ENCODE measurements around the gene TMEM40.

Gene TMEM40

DNA sequence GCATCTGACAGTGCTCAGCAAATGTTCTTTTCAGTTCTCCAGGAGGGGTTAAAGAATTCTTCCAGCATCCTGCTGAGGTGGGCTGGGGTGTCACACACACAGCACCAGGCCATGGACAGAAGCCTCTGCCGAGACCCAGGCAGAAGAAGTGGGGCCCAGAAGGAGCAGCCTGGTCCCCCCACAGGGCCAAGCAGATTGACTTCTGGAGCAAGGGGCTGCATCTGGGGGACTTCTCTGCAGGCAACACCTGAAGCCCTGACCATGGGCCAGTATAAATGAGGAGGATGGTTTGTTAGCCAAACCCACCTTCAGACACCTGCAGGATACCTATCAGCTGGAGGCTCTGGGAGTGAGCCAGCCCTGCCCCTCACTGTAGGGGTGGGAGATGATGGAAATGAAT lies 16.2 kb upstream of the TMEM40 start:
- no peak for DNase-seq

DNA sequence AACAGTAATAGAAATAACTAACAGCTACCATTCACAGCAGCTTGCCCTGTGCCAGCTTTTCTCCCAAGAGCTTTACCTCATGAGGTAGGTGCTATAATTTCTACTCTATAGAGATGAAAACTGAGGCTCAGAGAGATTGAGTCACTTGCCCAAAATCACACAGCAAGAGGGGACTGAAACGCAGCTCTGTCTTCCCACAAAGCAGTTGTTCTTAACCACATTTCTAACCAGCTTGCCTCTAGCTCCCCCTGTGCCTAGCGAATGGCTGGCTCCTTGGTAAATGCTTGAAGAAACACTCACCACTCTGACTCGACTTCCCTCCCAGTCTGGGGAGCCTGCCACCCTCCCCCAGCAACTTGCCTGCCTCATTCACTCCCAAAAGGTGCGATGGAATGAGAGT lies 15.6 kb upstream of the TMEM40 start:
- no peak for DNase-seq

DNA sequence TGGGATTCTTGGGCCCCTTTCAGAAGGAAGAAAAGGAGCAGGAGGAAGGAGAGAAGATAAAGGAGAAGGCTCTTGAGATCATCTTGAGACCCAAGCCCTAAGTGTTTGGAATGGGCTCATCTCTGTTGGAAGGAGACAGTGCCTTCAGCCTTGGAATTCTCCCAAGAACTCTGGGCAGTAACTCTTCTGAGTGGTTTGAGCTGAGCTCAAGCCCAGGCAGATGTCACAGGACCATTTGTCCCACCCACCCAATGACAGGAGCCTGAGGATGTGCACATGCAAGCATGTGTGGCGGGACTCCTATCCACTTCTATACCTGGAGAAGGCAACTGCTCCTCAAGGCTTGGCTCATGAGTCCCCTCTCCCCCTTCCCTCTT lies 14.6 kb upstream of the TMEM40 start:
- no peak for DNase-seq

DNA sequence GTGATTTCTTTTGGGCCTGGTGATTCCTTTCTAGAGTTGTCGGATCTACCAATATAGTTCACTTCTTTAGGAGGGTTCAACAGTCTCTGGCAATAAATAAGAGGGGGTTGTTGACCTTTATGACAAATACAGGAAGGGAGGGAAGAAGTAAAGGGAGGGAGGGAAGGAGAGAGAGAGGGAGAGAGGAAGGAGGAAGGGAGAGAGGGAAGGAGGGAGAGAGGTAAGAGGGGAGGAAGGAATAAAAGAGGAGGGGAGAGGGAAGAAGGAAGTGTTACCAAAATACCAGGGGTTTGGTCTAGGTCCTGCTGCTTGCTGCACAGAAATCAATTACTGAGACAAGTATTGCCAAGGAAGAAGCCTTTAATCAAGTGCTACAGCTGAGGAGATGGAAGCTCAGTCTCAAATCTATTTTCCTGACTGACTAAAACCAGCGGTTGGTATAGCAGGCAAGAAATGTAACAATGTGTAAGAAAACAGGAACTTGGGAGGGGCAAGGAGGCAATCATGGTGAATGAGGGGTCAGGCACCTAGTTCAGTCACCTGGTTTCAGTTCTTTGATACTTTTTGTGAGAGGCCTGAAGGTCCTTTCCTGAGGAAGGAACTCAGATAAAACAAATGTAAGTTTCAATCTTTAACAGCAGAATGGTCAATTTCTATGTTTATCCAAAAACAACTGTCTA lies 14.1 kb upstream of the TMEM40 start:
- no peak for DNase-seq

DNA sequence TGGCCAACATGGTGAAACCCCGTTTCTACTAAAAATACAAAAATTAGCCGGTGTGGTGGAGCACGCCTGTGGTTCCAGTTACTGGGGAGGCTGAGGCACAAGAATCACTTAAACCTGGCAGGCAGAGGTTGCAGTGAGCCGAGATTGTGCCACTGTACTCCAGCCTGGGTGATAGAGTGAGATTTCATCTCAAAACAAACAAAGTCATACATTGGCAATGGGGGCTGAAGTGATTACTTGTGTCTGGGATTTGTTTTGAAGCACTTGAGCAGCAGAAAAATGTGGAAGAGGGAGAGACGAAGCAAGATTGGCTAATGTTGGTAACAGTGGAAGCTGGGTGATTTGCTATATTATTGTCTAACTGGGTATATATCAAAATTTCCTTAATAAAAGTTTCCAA lies 13.4 kb upstream of the TMEM40 start:
- no peak for DNase-seq

DNA sequence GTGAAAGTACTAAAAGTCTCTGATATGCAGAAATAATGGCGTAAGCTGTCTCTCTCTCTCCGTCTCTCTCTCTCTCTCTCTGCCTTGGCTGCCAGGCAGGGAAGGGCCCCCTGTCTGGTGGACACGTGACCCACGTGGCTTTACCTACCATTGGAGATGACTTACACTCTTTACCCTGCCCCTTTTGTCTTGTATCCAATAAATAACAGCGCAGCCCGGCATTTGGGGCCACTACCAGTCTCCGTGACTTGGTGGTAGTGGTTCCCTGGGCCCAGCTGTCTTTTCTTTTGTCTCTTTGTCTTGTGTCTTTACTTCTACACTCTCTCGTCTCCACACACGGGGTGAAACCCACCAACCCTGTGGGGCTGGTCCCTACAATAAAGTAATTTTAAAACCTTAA lies 12.2 kb upstream of the TMEM40 start:
- DNase-seq = no peak

DNA sequence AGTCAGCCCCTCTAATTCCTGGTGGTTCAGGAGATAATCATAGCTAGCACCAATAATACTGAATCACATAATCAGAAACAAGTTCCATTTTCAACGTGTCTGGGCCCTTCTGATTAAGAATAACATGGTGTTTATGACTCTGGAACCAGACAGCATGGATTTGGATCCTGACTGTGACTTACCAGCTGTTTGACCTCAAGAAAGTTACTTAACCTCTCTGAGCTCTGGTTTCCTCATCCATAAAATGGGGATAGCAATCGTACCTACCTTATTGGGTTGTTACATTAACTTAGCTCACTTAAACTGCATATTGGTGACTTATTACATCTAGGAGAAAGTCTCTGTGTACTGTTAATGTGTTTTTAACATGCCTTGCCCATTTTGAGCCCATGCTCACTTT lies 10.7 kb upstream of the TMEM40 start:
- DNase-seq = no peak

DNA sequence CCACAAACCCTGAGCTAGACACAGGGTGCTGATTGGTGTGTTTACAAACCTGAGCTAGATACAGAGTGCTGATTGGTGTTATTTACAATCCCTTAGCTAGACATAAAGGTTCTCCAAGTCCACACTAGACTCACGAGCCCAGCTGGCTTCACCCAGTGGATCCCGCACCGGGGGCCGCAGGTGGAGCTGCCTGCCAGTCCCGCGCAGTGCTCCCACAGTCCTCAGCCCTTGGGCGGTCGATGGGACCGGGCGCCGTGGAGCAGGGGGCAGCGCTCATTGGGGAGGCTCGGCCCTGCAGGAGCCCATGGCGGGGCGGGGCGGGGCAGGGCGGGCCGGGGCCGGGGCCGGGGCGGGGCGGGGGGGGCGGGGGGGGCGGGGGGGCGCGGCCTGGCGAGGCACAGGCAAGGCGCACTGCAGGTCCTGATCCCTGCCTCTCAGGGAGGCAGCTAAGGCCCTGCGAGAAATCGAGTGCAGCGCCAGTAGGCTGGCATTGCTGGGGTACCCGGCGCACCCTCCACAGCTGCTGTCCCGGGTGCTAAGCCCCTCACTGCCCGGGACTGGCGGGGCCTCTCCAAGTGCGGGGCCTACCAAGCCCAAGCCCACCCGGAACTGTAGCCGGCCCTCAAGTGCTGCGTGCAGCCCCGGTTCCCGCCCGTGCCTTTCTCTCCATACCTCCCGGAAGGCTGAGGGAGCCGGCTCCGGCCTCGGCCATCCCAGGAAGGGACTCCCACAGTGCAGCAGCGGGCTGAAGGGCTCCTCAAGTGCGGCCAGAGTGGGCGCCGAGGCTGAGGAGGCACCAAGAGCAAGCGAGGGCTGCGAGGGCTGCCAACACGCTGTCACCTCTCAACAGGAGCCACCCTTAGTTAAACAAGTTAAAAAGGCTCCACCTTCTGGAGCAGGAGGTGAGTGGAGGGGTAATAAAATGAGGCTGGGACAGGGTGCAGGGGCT lies 9.8 kb upstream of the TMEM40 start:
- DNase-seq = no peak

DNA sequence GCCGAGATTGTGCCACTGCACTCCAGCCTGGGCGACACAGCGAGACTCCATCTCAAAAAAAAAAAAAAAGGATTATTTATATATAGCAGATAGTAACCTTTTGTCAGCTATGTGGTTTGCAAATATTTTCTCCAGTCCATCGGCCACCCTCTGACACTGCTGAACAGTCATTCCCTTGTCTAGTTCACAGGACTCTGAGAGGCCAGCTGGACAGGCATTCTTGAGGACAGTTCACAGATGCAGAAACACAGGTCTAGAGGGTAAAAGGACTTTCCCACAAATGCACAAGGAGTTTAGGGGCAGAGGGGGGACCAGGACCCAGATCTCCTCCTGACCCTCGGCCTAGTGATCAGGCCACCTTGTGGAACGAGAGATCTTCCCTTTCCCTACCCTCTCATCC lies 7.5 kb upstream of the TMEM40 start:
- DNase-seq = no peak

DNA sequence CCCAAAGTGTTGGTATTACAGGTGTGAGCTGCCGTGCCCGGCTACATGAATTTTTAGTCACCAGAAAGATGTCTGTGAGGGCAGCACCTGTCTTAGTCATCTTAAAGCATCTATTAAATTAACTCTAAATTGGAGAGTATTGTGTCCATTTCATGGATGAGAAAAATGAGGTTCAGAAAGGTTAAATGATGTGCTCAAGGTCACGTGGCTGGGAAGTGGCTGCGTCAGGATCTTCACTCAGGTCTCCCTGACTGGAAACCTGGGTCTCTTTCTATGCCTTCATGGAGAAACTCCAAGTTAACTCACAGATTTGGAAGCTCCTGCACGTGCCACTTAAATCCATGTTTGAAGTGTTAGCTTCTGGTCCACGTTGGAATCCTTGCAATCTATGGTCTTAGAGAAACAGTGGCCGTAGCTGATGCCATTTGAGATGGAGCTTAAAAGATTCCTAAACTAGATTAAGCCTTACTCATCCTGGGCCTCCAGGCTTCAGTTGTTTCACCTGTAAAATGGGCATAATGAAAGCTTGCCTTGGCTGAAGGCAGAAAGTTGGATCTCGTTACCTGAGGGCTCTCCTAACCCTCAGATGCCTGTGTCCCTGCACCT lies 5.2 kb upstream of the TMEM40 start:
- no peak for DNase-seq

DNA sequence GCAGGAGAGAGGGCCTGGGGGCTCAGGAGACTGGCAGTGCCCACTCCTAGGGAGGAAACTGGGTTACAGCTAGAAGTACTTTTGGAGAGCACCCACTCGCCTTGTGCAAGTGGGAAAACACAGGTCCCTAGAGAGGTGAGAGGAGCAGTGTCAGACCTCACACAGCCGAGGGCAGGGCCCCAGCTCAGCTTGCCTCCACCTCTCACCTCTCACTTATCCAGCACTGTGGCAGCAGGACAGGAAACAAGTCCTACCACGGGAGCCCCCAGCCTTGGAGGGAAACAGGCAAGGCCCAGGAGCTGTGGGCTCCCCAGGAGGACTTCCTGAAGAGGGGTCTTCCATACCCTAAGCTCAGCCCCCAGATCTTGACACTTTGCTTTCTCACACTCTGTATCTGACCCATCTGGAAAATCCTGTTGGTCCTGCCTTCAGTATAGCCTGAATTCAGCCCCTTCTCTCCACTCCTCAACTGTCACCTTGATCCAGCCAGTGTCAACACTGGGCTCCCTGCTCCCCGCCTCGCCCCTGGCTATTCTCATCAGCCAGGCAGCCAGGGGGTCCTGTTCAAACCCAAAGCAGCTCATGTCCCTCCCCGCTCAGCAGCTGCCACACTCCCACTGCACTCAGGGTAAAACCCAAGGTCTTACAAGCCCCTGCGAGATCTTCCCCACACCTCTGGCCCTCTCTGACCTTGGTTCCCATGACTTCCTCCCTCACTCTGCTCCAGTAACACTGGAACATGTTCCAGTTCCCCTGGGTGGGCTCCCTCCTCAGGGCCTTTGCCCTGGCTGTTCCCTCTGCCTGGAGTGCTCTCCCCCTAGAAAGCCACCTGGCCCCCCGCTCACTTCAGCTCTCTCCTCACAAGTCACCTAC lies 870 bp upstream of the TMEM40 start:
- no peak for DNase-seq

DNA sequence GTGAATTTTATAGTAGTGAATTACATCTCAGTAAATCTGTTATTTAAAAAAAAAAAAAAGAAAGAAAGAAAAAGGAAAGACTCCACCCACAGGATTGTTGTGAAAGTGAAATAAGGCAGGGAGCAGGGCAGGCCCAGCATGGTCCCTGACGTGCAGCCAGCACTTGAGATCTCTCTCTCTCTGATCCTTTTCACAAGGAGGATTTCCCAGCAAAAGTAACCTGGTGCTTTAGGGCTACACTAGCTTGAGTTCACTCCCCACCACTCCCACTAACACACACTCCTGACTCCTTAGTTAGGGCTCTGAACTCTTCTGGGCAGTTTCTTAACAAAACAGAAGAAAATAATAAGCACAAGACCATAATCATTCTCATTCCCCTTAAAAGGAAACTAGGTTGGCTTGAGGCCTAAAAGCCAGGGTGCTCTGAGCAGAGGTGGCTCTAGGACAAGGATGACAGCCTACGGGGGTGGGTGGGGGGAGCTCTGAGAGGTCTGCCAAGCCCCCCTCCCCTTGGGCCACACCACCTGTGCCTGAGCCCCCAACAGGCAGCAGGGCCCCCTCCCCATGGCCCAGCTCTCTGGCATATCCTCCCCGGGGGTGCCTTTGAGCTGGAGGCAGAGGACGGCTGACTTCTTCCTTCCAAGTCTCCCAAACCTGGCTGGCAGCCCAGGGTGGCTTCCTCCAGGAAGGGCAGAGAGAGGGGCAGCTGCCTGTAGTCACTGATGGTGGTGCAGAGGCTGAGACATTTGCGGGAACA lies 856 bp downstream of the TMEM40 start:
- DNase-seq = no peak

DNA sequence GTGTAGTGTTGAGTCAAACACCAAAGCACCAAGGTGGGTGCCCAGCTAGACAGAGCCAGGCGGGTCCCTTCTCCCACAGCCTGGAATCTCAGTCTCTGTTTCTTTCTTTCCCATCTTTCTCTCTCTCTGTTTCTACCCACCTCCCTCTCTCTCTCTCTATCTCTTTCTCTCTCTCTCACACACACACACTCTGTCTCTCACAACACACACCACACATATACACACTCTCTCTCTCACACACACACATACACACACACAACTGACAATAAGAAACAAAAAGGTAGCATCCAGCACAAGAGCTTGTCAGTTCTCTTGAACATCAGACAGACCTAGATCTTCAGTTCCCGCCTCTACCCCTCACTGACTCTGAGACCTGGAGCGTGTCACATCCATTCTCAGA lies 2.4 kb downstream of the TMEM40 start:
- DNase-seq = no peak

DNA sequence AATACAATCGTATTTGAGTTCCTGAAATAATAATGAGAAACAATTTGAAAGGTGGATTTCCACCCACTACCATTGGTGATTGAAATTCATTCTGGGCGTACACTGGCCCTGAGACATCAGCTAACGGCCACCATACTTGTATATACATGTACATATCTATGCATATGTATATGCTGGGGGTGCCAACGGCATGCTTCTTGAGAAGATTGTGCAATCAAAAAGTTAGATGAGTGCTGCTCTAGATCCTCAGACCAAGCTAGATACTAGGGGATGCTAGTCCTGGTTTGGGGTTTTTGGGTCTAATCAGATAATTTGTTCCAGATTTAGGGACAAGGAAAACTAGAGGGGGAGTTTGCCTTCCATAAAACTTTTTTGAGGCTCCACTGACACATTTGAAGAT lies 2.9 kb downstream of the TMEM40 start:
- no peak for DNase-seq

DNA sequence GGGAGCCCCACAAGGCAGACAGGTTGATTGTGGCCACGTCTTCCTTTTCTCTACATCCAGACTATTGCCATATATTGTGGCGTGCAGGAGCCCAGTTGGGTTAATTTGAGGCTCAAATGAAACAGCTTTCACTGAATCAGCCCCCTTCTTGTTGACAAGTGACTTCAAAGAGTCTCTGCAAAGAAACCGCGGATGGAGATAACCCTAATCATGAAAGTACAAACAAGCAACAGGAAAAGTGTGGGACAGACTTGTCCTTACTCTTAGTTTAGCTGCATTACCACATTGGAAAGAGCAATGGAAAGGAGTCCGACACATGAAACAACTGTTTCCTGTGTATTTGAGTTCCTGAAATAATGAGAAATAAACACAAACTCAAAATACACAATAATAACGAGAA lies 3.3 kb downstream of the TMEM40 start:
- no peak for DNase-seq

DNA sequence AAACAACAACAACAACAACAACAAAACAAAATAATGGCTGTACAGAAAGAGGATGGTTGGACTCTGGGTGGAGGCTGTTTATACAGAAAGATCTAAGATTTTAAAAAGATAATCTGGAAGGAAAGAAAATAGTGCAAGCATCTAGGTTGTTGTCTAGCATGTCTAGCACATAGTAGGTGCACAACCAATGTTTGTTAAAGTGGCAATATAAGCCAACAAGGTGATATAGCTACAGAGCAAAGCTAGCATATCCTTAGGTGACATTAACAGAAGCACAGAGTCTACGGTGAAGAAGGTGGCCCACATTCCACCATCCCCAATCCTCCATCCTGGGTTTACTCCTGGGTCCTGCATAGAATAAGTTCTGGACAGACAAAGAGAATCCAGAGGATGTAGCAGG lies 4.7 kb downstream of the TMEM40 start:
- DNase-seq = no peak

DNA sequence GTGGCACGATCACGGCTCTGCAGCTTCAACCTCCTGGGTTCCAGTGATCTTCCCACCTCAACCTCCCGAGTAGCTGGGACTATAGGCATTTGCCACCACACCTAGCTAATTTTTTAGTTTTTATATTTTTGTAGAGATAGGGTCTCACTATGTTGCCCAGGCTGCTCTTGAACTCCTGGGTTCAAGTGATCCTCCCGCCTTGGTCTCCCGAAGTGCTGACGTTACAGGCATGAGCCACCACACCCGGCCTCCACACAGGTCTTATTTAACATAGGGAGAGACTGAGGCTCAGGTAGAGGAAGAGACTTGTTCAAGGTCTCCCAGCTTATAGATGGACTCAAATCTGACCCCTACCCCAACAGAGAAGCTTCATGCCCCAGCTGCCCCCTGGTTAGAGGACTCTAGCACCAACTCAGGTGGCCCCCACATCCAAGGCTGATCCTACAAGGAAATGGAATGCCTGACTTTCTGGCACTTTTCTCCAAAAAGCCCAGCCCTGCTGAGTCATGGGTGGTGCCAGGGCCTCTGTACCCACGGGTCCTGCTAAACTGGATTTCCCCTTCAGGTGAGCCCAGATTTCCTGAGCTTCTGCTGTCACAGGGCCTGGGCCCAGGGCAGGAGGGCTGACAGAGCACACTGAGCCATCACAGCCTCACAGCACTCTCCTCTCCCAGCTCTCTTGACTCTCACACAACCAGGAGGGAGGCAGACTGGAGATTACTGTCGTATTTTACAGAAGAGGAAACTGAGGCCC lies 5.6 kb downstream of the TMEM40 start:
- DNase-seq = no peak

DNA sequence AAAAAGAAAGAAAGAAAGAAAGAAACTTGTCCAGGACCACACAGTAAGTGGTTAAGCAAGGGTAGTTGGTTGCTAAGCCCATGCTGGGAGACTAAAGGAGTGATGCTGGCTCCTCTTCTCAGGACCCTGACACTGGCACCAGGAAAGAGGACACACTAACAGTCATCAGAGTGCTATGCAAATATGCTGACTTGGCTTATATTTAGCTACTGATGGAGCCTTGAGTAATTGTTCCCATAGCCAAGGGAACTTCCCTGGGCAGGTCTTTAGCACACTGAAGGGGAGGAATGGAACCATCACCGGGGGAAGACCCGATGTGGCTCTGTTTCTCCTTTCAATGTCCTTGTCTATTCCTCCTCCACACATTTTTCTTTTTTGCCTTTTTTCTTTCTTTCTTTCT lies 6.2 kb downstream of the TMEM40 start:
- DNase-seq = no peak

DNA sequence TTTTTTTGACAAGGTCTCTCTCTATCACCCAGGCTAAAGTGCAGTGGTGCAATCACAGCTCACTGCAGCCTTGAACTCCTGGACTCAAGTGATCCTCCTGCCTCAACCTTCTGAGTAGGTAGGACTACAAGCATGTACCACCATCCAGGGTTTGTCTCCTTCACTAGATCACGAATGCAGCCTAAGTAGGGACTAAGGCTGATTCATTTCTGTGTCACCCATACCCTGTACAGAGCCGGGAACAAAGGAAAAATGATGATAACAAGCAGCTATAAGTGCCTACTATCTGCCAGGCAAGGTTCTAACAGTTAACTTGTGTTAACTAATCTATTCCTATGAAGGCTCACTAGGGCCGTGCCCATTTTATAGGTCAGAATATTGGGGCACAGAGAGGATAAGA lies 7.0 kb downstream of the TMEM40 start:
- no peak for DNase-seq

DNA sequence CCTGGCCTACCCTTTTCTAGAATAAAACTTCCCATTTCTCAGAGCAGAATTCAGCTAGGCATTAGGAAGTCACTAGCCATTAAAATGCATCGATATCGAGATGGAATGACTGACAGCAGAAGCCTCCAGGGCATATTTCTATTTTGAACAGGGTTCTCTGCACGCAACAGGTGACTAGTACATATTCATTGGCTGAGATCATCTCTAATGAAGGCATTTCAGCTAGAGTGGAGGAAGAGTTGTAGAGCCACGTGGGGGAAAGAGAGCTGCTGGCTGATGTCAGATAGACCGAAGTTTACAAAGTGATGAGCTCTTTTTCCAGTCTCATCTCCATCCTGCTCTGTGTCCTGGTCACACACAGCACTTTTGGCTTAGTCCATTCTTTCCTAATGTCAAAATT lies 7.5 kb downstream of the TMEM40 start:
- DNase-seq = no peak

DNA sequence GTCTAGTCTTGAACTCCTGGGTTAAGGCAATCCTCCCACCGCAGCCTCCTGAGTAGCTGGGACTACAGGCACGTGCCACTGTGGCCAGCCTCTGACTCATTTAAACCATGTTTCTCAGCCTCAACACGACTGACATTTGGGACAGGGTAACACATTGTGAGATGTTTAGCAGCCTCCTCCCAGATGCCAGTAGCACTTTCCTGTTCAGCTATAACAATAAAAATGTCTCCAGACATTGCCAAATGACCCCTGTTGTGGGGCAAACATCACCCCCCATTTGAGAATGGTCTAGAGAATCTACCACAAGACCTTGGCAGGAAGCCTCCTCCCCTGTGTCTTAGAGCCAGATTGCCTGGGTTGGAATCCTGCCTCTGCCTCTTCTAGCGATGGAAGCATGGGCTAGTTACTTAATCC lies 8.4 kb downstream of the TMEM40 start:
- no peak for DNase-seq

DNA sequence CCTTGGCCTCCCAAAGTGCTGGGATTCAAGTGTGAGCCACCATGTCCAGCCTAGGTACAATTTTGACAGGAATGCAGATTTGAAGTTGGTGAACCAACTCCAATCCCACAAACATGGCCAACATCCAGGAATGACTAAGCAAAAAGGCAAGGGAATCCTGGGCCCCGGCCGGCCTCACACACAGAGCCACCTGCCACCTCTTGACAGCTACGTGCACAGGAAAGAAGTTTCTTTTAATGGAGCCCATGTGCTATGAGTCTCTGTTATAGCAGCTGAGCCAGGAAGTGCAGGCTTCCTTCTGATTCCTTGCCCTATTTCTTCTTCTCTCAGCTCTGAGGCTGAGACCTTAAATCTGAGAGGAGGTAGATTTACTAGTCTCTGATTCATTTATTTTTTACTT lies 8.8 kb downstream of the TMEM40 start:
- DNase-seq = no peak
